SK-N-SH (cell line): Measurements from ENCODE around the gene FADD. TPM values are rescaled to one million over a fixed set of nuclear protein-coding genes. Genes with fewer than 3 reads are reported as not detected.

ENCODE experiments used
- CTCF ChIA-PET: fragments of 300-600, 350-600 bp; formaldehyde crosslinking; extraction: SDS; loops from one replicate; lab custom pipeline; 2021; lab: Yijun Ruan, JAX
- POLR2A ChIA-PET: fragments of 350-600 bp; sonication (Branson Sonifier 250); formaldehyde crosslinking; extraction: SDS; loops from one replicate; lab custom pipeline; 2020; ENCODE audit warnings: antibody characterized with exemption, inconsistent platforms; lab: Yijun Ruan, JAX
- DNase-seq: peaks from one replicate; pipeline ENCODE4 v3.0.0; 2012
- H2AFZ ChIP-seq: fragments of 200-600 bp; sonication (generic); 2 replicates; pipeline ENCODE4 v1.8.1; 2016; ENCODE audit warnings: antibody characterized with exemption, mild to moderate bottlenecking, low read depth
- H3F3A ChIP-seq: fragments of 200-600 bp; sonication (generic); replicated peaks from 2 replicates; pipeline ENCODE3; 2016; ENCODE audit warnings: antibody characterized with exemption, mild to moderate bottlenecking; ENCODE audit not compliant: insufficient read depth
- H3K27ac ChIP-seq, 2 experiments: fragments of 200-500 bp in 1 of 2; fragments of 200-600 bp in 1 of 2; sonication (Bioruptor generic) in 1 of 2; sonication (generic), shearing (Covaris generic) in 1 of 2; 2 replicates each; pipeline versions ENCODE4 v1.5.1 to v1.6.1; 2014 to 2016; ENCODE audit warnings: low read depth in 2 of 2, inconsistent platforms in 1 of 2, low read length in 1 of 2, mild to moderate bottlenecking in 1 of 2, mixed read lengths in 1 of 2
- H3K27me3 ChIP-seq: fragments of 200-600 bp; sonication (generic), shearing (Covaris generic); 2 replicates; pipeline ENCODE4 v1.6.1; 2016; ENCODE audit warnings: mixed run types; ENCODE audit not compliant: insufficient read depth
- H3K36me3 ChIP-seq, 2 experiments: fragments of 200-500 bp in 1 of 2; fragments of 200-600 bp in 1 of 2; sonication (Bioruptor generic) in 1 of 2; sonication (generic) in 1 of 2; replicated peaks in 1 of 2; 2 replicates each; pipeline versions ENCODE3 to v1.5.1; 2014 to 2016; ENCODE audit warnings: low read length in 1 of 2, mild to moderate bottlenecking in 1 of 2; ENCODE audit not compliant: insufficient read depth in 2 of 2, control insufficient read depth in 1 of 2
- H3K4me1 ChIP-seq, 2 experiments: fragments of 200-500 bp in 1 of 2; fragments of 200-600 bp in 1 of 2; sonication (Bioruptor generic) in 1 of 2; sonication (generic), shearing (Covaris generic) in 1 of 2; 2 replicates each; pipeline versions ENCODE4 v1.5.1 to v1.6.1; 2014 to 2016; ENCODE audit warnings: low read depth in 1 of 2, low read length in 1 of 2, mixed run types in 1 of 2; ENCODE audit not compliant: insufficient read depth in 2 of 2, control insufficient read depth in 1 of 2
- H3K4me2 ChIP-seq: fragments of 200-600 bp; sonication (generic), shearing (Covaris generic); 2 replicates; pipeline ENCODE4 v1.6.1; 2017; ENCODE audit warnings: mixed run types
- H3K4me3 ChIP-seq, 2 experiments: fragments of 200-500 bp in 1 of 2; fragments of 200-600 bp in 1 of 2; sonication (Bioruptor generic) in 1 of 2; sonication (generic), shearing (Covaris generic) in 1 of 2; 2 replicates each; pipeline versions ENCODE4 v1.5.1 to v1.8.1; 2014 to 2016; ENCODE audit warnings: low read depth in 2 of 2, inconsistent platforms in 1 of 2, low read length in 1 of 2, mild to moderate bottlenecking in 1 of 2, mixed read lengths in 1 of 2, moderate library complexity in 1 of 2
- H3K79me2 ChIP-seq: fragments of 200-600 bp; sonication (generic); 2 replicates; pipeline ENCODE4 v1.8.1; 2017; ENCODE audit warnings: mild to moderate bottlenecking; ENCODE audit not compliant: insufficient read depth
- H3K9ac ChIP-seq: fragments of 200-600 bp; sonication (generic); 2 replicates; pipeline ENCODE4 v1.6.1; 2017; ENCODE audit warnings: mixed run types
- H3K9me2 ChIP-seq: fragments of 200-600 bp; sonication (generic); 2 replicates; pipeline ENCODE4 v1.6.1; 2017; ENCODE audit warnings: mixed run types
- H3K9me3 ChIP-seq: fragments of 200-600 bp; sonication (generic); 2 replicates; pipeline ENCODE4 v1.6.1; 2017; ENCODE audit warnings: mixed run types, mild to moderate bottlenecking, moderate library complexity
- H4K20me1 ChIP-seq: fragments of 200-600 bp; sonication (generic); 2 replicates; pipeline ENCODE4 v1.6.1; 2017; ENCODE audit warnings: mild to moderate bottlenecking, mixed run types; ENCODE audit not compliant: insufficient read depth
- CHD2 ChIP-seq: fragments of 150-350 bp; IDR thresholded peaks from 2 replicates; pipeline ENCODE4 v1.6.1; 2018; ENCODE audit warnings: low read length; ENCODE audit not compliant: partially characterized antibody
- EP300 ChIP-seq, 2 experiments: IDR thresholded peaks; 2 replicates each; pipeline versions ENCODE4 v1.4.0 to v1.6.1; 2012; ENCODE audit warnings: borderline replicate concordance in 1 of 2, low read depth in 1 of 2, low read length in 1 of 2
- FOSL2 ChIP-seq: IDR thresholded peaks from 2 replicates; pipeline ENCODE4 v1.4.0; 2012; ENCODE audit warnings: low read depth, mild to moderate bottlenecking, moderate library complexity, borderline replicate concordance
- FOXM1 ChIP-seq: IDR thresholded peaks from 2 replicates; pipeline ENCODE4 v1.4.0; 2012; ENCODE audit warnings: low read depth, mild to moderate bottlenecking
- GABPA ChIP-seq: IDR thresholded peaks from 2 replicates; pipeline ENCODE4 v1.4.0; 2012; ENCODE audit warnings: low read depth, mild to moderate bottlenecking
- GATA2 ChIP-seq: sonication (generic); formaldehyde crosslinking; IDR thresholded peaks from 2 replicates; pipeline ENCODE4 v1.5.0; 2020; ENCODE audit warnings: mild to moderate bottlenecking, missing genetic modification reagents
- IRF3 ChIP-seq: fragments of 150-350 bp; IDR thresholded peaks from 2 replicates; pipeline ENCODE4 v1.6.1; 2016; ENCODE audit warnings: mild to moderate bottlenecking, low read depth, low read length
- JUND ChIP-seq: IDR thresholded peaks from 2 replicates; pipeline ENCODE4 v1.4.0; 2012
- MEF2A ChIP-seq: IDR thresholded peaks from 2 replicates; pipeline ENCODE4 v1.4.0; 2012; ENCODE audit warnings: low read depth, borderline replicate concordance
- MXI1 ChIP-seq: IDR thresholded peaks from 2 replicates; pipeline ENCODE4 v1.6.1; 2012; ENCODE audit warnings: mild to moderate bottlenecking, low read depth, low read length, improper control_type of control experiment
- POLR2AphosphoS5 ChIP-seq: IDR thresholded peaks from 2 replicates; pipeline ENCODE4 v1.6.1; 2012; ENCODE audit warnings: low read depth, low read length
- RAD21 ChIP-seq: IDR thresholded peaks from 2 replicates; pipeline ENCODE4 v1.6.1; 2012; ENCODE audit warnings: mild to moderate bottlenecking, low read length
- RCOR1 ChIP-seq: fragments of 150-350 bp; IDR thresholded peaks from 2 replicates; pipeline ENCODE4 v1.6.1; 2017; ENCODE audit warnings: antibody characterized with exemption, low read length
- REST ChIP-seq: IDR thresholded peaks from 2 replicates; pipeline ENCODE4 v1.6.1; 2012; ENCODE audit warnings: mild to moderate bottlenecking, low read depth, low read length, moderate library complexity
- RFX5 ChIP-seq: IDR thresholded peaks from 2 replicates; pipeline ENCODE4 v1.6.1; 2012; ENCODE audit warnings: mild to moderate bottlenecking, improper control_type of control experiment, low read length
- RXRA ChIP-seq: IDR thresholded peaks from 2 replicates; pipeline ENCODE4 v1.4.0; 2012; ENCODE audit warnings: low read depth, mild to moderate bottlenecking, borderline replicate concordance
- SIN3A ChIP-seq: IDR thresholded peaks from 2 replicates; pipeline ENCODE4 v1.6.1; 2012; ENCODE audit warnings: low read depth, mild to moderate bottlenecking, low read length, moderate library complexity, borderline replicate concordance
- SMC3 ChIP-seq: IDR thresholded peaks from 2 replicates; pipeline ENCODE4 v1.6.1; 2012; ENCODE audit warnings: low read depth, low read length, improper control_type of control experiment
- TCF12 ChIP-seq: IDR thresholded peaks from 2 replicates; pipeline ENCODE4 v1.4.0; 2012
- ZBTB33 ChIP-seq: IDR thresholded peaks from 2 replicates; pipeline ENCODE4 v1.4.0; 2012; ENCODE audit warnings: low read depth, borderline replicate concordance
- WGBS: methylation state at CpG from one replicate; pipeline ENCODE4 v1.1.6; 2017; ENCODE audit warnings: low lambda C conversion rate; 5-methylcytosine and 5-hydroxymethylcytosine counted together
- polyA plus RNA-seq, 3 experiments: library from polyadenylated mRNA; depleted of rRNA; stranded (reverse); fragments of >200 nt; gene quantifications; 2 replicates each; pipeline ENCODE4 v1.2.3, GENCODE V29; 2012

The FADD gene
- polyA plus RNA-seq, 1 of the 3 experiments (the other 2 are of a cell fraction), result 23.8 TPM

- Histone ChIP-seq H3K27me3 (no peaks in the 10 kb centered on the region), H3F3A (no peaks in the 10 kb centered on the region), H3K36me3 (no peaks in the 10 kb centered on the region), H3K4me3 (no peak overlapping the region), H2AFZ (no peak overlapping the region), H4K20me1 (no peaks in the 10 kb centered on the region), H3K4me2 (no peak overlapping the region), H3K9me3 (no peaks in the 10 kb centered on the region), H3K9me2 (no peaks in the 10 kb centered on the region), H3K9ac (no peak overlapping the region), H3K4me1 (no peaks in the 10 kb centered on the region; a peak in 1 of 4 replicates), H3K27ac (no peak overlapping the region), H3K79me2 (no peaks in the 10 kb centered on the region)
- no peak for TF ChIP-seq RFX5
- TF ChIP-seq FOXM1, result no peak
- TF ChIP-seq MEF2A, result no peak
- TF ChIP-seq RAD21, result peak; percentile 25; the same call in 1 of the 2 replicates
- ChIA-PET CTCF (interaction anchor here (1.2 kb wide), 1 partner anchor 238 kb away, joined by 3 read pairs; no protein-coding TSS in a partner anchor), POLR2A (no interaction called here)
- 43% methylated on average over 5 of the region's 8 CpGs for WGBS
- DNase-seq, result peak; percentile 58
These were observed 44.9 kb upstream of the FADD start for GRCh38 chr11:70158201-70158600.

GRCh38 chr11:70158757-70159389 is 44.2 kb upstream of the FADD start:
- Histone ChIP-seq H3K27ac (no peak overlapping the region), H3K79me2 (no peaks in the 10 kb centered on the region), H4K20me1 (no peaks in the 10 kb centered on the region), H3K9me3 (no peaks in the 10 kb centered on the region), H3K9me2 (no peaks in the 10 kb centered on the region), H3K9ac (no peak overlapping the region), H3K36me3 (no peaks in the 10 kb centered on the region), H2AFZ (no peak overlapping the region), H3K27me3 (no peaks in the 10 kb centered on the region), H3K4me1 (no peaks in the 10 kb centered on the region; a peak in 1 of 4 replicates), H3K4me3 (no peak overlapping the region), H3K4me2 (no peak overlapping the region), H3F3A (no peaks in the 10 kb centered on the region)
- WGBS, result 68% methylated on average over 13 of the region's 14 CpGs
- no peak for TF ChIP-seq TCF12
- TF ChIP-seq RXRA, result no peak
- TF ChIP-seq GABPA, result no peak
- no peak for TF ChIP-seq EP300 (IDR thresholded peaks at IDR 0.05; ENCODE audit: borderline replicate concordance in 1 of 2, low read depth in 1 of 2, low read length in 1 of 2)
- no peak for TF ChIP-seq POLR2AphosphoS5
- no peak for TF ChIP-seq RCOR1
- TF ChIP-seq IRF3, result no peak
- no peak for TF ChIP-seq GATA2
- no peak for TF ChIP-seq JUND
- TF ChIP-seq FOSL2, result no peak
- no peak for TF ChIP-seq SIN3A
- no peak for TF ChIP-seq ZBTB33
- TF ChIP-seq REST, result no peak
- no peak for TF ChIP-seq MXI1
- no peak for TF ChIP-seq CHD2
- no peak for TF ChIP-seq SMC3
- POLR2A ChIA-PET, result no interaction called here
- CTCF ChIA-PET, result interaction anchor here (1.2 kb wide), 1 partner anchor 238 kb away, joined by 3 read pairs; no protein-coding TSS in a partner anchor
- DNase-seq, result no peak
